Measurements from ENCODE around the gene RYR1.

The RYR1 gene

DNA sequence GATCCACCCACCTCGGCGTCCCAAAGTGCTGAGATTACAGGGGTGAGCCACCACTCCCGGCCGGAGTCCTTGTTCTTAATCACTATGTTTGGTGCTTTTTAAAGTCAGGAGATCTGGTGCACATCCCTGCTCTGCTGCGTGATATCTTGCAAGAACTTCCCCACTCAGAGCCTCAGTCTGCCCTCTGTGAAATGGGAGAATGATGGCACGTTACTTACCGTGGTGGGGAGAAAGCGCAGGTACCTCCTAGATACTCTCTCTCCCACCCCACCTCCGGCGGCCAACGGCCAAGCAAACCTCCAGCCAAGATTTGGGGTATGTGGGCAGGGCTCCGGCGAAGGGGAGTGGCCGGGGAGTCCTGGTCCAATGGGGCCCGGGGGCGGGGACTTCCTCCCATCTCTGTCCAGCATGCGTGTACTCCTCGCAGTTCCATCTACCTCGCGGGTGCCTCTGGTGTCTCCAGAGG, at the start of gene RYR1:
RYR1 (plus strand) TSS at position 424 of the 466 bp plus-strand sequence. CDS start 139 bp downstream, outside the sequence.
- DNase-seq (ENCODE audit: low read depth): no peak
- TF ChIP-seq, protein P1, sequence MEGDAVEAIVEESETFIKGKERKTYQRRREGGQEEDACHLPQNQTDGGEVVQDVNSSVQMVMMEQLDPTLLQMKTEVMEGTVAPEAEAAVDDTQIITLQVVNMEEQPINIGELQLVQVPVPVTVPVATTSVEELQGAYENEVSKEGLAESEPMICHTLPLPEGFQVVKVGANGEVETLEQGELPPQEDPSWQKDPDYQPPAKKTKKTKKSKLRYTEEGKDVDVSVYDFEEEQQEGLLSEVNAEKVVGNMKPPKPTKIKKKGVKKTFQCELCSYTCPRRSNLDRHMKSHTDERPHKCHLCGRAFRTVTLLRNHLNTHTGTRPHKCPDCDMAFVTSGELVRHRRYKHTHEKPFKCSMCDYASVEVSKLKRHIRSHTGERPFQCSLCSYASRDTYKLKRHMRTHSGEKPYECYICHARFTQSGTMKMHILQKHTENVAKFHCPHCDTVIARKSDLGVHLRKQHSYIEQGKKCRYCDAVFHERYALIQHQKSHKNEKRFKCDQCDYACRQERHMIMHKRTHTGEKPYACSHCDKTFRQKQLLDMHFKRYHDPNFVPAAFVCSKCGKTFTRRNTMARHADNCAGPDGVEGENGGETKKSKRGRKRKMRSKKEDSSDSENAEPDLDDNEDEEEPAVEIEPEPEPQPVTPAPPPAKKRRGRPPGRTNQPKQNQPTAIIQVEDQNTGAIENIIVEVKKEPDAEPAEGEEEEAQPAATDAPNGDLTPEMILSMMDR (IDR thresholded peaks at IDR 0.05; ENCODE audit: low read depth, low read length, missing control alignments): no peak
- H3K4me3 ChIP-seq (ENCODE audit: low read depth, low read length): no peak within 1 kb of the TSS

DNA sequence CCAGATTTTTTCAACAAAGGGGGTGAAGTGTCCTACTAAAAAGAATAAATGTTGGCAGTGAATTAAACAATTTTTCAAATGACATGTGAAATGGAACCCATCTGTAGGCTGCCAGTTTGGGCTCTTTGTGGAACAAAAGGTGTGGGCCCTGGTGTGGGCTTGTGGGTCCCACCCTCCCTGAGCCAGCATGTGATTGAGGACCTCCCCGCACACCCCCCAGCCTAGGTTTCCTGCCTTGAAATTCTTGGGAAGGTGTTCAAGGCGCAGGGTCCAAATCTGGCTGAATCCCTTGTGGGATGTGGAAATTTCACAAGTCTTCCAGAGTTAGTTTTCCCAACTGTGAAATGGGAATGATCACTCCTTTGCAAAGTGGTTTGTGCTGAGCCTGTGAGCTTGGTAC, 49.7 kb upstream of the RYR1 start:
- DNase-seq (ENCODE audit: low read depth): no peak
- no peak overlapping the region for H3K4me3 ChIP-seq (ENCODE audit: low read depth, low read length)
- TF ChIP-seq, protein P1 (IDR thresholded peaks at IDR 0.05; ENCODE audit: low read depth, low read length, missing control alignments): no peak

DNA sequence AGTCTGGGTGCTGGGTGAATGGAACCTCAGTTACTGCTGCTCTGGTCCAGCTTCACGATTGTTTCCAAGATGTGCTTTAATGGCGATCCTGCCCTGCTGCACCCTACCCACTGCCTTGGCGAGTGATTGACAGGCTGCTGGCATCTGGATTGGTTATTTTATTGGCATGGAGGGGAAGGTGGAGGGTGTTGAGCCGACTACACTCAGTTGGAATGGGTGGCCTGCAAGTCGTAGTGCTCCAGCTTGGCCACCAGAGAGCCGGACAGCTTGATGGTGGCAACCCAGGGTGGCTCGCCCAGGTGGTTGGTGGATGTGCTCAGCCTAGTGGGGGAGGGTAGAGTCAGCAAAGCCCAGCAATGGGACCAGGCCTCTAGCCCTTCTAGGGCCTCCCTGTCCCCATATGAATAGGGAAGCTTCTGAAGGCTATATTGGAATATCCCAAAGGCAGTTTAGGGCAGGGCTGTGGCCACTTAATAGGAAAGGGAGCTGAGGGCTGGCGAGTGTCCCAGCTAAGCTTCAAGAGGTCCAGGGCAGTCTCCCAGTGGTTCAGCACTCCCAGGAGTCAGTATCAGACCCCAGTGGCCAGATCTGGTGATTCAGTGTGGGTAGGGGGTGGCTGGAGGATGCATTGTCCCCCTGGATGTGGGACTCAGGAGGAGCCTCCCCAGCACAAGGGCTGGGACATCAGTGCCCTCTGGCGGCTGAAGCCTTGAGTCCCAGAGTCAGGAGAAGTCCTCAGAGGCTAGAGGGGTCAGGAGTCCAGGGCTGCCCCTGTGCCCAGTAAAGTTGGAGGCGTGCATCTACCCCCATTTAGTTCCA, 49.1 kb upstream of the RYR1 start:
- TF ChIP-seq, protein P1 (IDR thresholded peaks at IDR 0.05; ENCODE audit: low read depth, low read length, missing control alignments): peak; percentile 57
- no peak for DNase-seq (ENCODE audit: low read depth)

DNA sequence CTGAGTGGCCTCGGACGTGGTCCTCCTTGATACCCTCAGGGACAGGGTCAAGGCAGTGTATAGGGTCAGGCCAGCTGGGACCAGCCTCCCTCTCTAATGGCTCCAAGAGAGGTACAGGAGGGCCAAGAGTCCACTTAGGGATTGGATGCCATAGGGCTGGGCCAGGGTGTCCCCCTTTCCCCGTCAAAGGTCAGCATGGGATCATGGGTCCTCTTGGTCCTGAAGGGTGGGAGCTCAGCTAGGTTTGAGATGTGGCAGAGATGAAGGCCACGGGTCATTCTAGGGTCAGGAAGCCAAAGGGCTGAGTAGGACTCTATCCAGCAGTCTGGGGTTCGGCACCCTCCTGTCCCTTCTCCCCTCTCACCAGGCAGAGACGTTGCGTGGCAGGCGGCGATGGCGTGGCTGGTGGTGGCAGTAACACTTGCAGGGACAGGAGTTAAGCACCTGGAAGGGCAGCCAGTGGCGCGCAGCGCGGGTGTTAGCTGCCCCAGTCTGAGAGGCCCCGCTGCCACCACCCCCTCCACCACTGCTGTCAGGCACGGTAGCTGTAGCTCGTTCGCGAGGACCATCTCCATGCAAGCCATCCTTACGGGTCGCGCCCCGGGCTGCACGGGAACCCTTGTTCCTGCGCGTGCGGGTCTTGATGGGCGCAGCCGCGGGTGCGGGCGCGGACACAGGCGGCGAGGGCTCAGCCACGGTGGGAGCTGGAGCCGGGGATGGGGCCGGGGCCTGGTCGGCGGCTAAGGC, 48.3 kb upstream of the RYR1 start:
- DNase-seq (ENCODE audit: low read depth): no peak
- TF ChIP-seq, protein P1 (IDR thresholded peaks at IDR 0.05; ENCODE audit: low read depth, low read length, missing control alignments): no peak
- no peak overlapping the region for H3K4me3 ChIP-seq (ENCODE audit: low read depth, low read length)

More for the DNA sequence above, 49.1 kb upstream of the RYR1 start:
- H3K4me3 ChIP-seq (ENCODE audit: low read depth, low read length): no peak overlapping the region

- H3K4me3 ChIP-seq (ENCODE audit: low read depth, low read length): no peak overlapping the region
- DNase-seq (ENCODE audit: low read depth): no peak
- TF ChIP-seq, protein P1 (IDR thresholded peaks at IDR 0.05; ENCODE audit: low read depth, low read length, missing control alignments): no peak
Measured at GRCh38 chr19:38385804-38386257, 47.7 kb upstream of the RYR1 start.

- TF ChIP-seq, protein P1 (IDR thresholded peaks at IDR 0.05; ENCODE audit: low read depth, low read length, missing control alignments): no peak
- no peak overlapping the region for H3K4me3 ChIP-seq (ENCODE audit: low read depth, low read length)
- no peak for DNase-seq (ENCODE audit: low read depth)
Measured at GRCh38 chr19:38386300-38386970, 47.1 kb upstream of the RYR1 start.

Data from GM12864 (cell line).